Naive thymus-derived CD8-positive, alpha-beta T cell (primary cell): Measurements from ENCODE around the gene MYO1E. TPM values are rescaled to one million over a fixed set of nuclear protein-coding genes. Genes with fewer than 3 reads are reported as not detected.
"Not testable (repeated sequence)": the region's sequence is repeated elsewhere in the genome, so short reads cannot be mapped to it uniquely, and the experiment has no call there.

Experiments used
- ATAC-seq, 2 donors: fragments of 150-1000 bp; cut with Tn5 transposase in 1 of 2; sonication (Bioruptor Pico), chemical (Tn5 transposase) in 1 of 2; 1 replicate in 1 of 2; 2 replicates in 1 of 2; pipeline ENCODE4 v1.10.0; 2021; ENCODE audit warnings: mild to moderate bottlenecking in 2 of 2, moderate library complexity in 2 of 2
- POLR2A ChIA-PET: fragments of 350-600 bp; sonication (Branson Sonifier 250); formaldehyde crosslinking; loops from one replicate; lab custom pipeline; 2021; ENCODE audit warnings: antibody characterized with exemption; lab: Charles Lee
- DNase-seq, 10 donors: peaks; one replicate each; pipeline versions ENCODE4 v3.0.0 to v3.0.0-alpha.2; 2020 to 2022
- H3K27ac Mint-ChIP-seq, 10 donors: one replicate each; pipeline ENCODE4 v1.8.0; 2020 to 2022; ENCODE audit warnings: mild to moderate bottlenecking in 10 of 10, mixed read lengths in 10 of 10, moderate library complexity in 4 of 10, inconsistent platforms in 1 of 10
- H3K27me3 Mint-ChIP-seq, 5 donors: one replicate each; pipeline ENCODE4 v1.8.0; 2021 to 2022; ENCODE audit warnings: mixed read lengths in 5 of 5
- H3K36me3 Mint-ChIP-seq, 3 donors: one replicate each; pipeline ENCODE4 v1.8.0; 2020 to 2022; ENCODE audit warnings: mixed read lengths in 3 of 3, mild to moderate bottlenecking in 2 of 3, inconsistent platforms in 1 of 3
- H3K4me1 Mint-ChIP-seq, 4 donors: one replicate each; pipeline ENCODE4 v1.8.0; 2021 to 2022; ENCODE audit warnings: mixed read lengths in 4 of 4
- H3K4me3 Mint-ChIP-seq, 10 donors: one replicate each; pipeline ENCODE4 v1.8.0; 2020 to 2022; ENCODE audit warnings: mild to moderate bottlenecking in 10 of 10, mixed read lengths in 10 of 10, moderate library complexity in 6 of 10, inconsistent platforms in 1 of 10
- H3K9me3 Mint-ChIP-seq, 9 donors: one replicate each; pipeline ENCODE4 v1.8.0; 2020 to 2022; ENCODE audit warnings: mixed read lengths in 9 of 9, mild to moderate bottlenecking in 3 of 9, inconsistent platforms in 1 of 9, moderate library complexity in 1 of 9
- polyA plus RNA-seq, 3 donors: library from polyadenylated mRNA; unstranded; fragments of 300-500 nt; fragmentation: Illumina TruSeq; gene quantifications; one replicate each; pipeline ENCODE4 v1.2.3, GENCODE V29; 2021
- total RNA-seq, 8 experiments: library from RNA in 2 of 8; stranded (reverse) in 2 of 8; gene quantifications; one replicate each; pipeline ENCODE4 v1.2.3 and lab custom pipeline; 2021 to 2026

The MYO1E gene
- total and polyA plus RNA-seq, 5 experiments from 2014 or later, result 0.53 to 7.4 (median 3.4) TPM; not detected in 1

GRCh38 chr15:59150185-59150584 is 222.5 kb downstream of the MYO1E start:
- Mint-ChIP-seq H3K36me3 (no peaks in the 10 kb centered on the region), H3K4me3 (no peak overlapping the region), H3K4me1 (no peaks in the 10 kb centered on the region), H3K27ac (no peak overlapping the region), H3K9me3 (no peaks in the 10 kb centered on the region), H3K27me3 (no peaks in the 10 kb centered on the region)
- POLR2A ChIA-PET, result interaction anchor here (0.6 kb wide), 1 partner anchor 148 kb away, joined by 3 read pairs; no protein-coding TSS in a partner anchor
- ATAC-seq, result no peak
- DNase-seq, result no peak

DNA sequence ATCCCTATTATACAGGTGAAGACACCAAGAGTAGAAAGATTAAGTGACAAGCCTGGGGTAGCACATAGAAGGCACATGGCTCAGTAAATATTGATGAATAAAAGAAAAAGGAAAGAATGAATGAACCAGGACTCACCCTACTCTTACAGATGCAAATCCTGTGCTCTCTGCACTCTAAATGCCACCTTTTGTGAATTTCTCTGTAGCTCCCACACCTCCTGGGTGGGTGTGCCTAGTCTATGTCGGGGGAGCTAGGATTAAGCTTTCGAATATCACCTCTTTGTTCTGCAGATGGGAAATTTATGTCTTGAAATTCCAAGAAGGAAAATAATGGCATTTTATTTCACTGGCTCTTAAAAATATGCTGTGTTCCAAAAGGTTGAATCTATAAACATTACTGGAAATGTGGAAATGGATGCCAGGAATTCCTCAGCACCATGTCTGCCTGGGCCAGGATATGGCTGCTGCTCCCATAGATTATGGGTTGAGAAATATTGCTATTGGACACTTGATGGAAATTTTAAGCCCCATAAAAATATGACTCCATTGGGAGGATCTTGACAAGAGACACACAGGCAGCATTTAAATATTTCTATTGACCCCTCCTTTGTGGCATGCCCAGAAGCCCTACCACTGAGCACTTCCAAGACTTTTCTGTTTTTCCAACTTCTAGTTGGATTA is 224.4 kb downstream of the MYO1E start:
- no peaks in the 10 kb centered on the region for H3K4me1 Mint-ChIP-seq
- no peaks in the 10 kb centered on the region for H3K27me3 Mint-ChIP-seq
- H3K36me3 Mint-ChIP-seq, result no peaks in the 10 kb centered on the region
- POLR2A ChIA-PET, result no interaction called here
- ATAC-seq (no peak), DNase-seq (no peak)
- H3K9me3 Mint-ChIP-seq, result no peaks in the 10 kb centered on the region
- H3K4me3 Mint-ChIP-seq, result no peak overlapping the region
- H3K27ac Mint-ChIP-seq, result no peak overlapping the region

DNA sequence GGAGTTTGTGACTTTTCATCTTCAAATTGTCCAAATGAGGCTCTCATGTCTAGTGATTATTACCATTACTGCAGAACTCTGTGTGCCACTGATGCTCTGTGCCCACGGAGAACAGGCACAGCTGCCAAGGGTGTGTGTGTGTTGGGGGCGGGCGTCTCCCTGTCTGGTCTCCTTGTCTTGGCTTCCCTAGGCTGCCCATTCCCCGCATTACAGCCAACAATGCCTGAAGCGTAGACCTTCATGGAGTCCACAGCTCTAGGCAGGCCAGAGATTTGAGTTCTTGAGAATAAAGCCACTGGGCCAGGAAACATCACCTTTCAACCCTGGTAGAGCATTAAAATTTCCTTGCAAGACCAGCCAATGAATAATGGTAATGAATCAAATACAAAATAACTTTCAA is 225.0 kb downstream of the MYO1E start:
- H3K4me3 Mint-ChIP-seq, result no peak overlapping the region
- POLR2A ChIA-PET, result no interaction called here
- no peak for DNase-seq

GRCh38 chr15:59144594-59144993 is 228.1 kb downstream of the MYO1E start:
- H3K27ac Mint-ChIP-seq, DNase-seq, H3K36me3 Mint-ChIP-seq, H3K27me3 Mint-ChIP-seq, H3K4me1 Mint-ChIP-seq, H3K4me3 Mint-ChIP-seq, POLR2A ChIA-PET, H3K9me3 Mint-ChIP-seq, ATAC-seq: not testable (repeated sequence)

More for the DNA sequence above, 225.0 kb downstream of the MYO1E start:
- H3K27ac Mint-ChIP-seq, result peak overlapping the region in 1 of 10 donors; percentile 65
- no peaks in the 10 kb centered on the region for H3K27me3 Mint-ChIP-seq
- no peaks in the 10 kb centered on the region for H3K4me1 Mint-ChIP-seq
- ATAC-seq, result no peak
- H3K9me3 Mint-ChIP-seq, result no peaks in the 10 kb centered on the region
- no peaks in the 10 kb centered on the region for H3K36me3 Mint-ChIP-seq

GRCh38 chr15:59143281-59143680 is 229.4 kb downstream of the MYO1E start:
- Mint-ChIP-seq H3K4me3 (no peak overlapping the region), H3K9me3 (no peaks in the 10 kb centered on the region), H3K36me3 (no peaks in the 10 kb centered on the region), H3K27me3 (no peaks in the 10 kb centered on the region), H3K27ac (no peak overlapping the region), H3K4me1 (no peaks in the 10 kb centered on the region)
- no peak for DNase-seq
- POLR2A ChIA-PET, result no interaction called here
- no peak for ATAC-seq

DNA sequence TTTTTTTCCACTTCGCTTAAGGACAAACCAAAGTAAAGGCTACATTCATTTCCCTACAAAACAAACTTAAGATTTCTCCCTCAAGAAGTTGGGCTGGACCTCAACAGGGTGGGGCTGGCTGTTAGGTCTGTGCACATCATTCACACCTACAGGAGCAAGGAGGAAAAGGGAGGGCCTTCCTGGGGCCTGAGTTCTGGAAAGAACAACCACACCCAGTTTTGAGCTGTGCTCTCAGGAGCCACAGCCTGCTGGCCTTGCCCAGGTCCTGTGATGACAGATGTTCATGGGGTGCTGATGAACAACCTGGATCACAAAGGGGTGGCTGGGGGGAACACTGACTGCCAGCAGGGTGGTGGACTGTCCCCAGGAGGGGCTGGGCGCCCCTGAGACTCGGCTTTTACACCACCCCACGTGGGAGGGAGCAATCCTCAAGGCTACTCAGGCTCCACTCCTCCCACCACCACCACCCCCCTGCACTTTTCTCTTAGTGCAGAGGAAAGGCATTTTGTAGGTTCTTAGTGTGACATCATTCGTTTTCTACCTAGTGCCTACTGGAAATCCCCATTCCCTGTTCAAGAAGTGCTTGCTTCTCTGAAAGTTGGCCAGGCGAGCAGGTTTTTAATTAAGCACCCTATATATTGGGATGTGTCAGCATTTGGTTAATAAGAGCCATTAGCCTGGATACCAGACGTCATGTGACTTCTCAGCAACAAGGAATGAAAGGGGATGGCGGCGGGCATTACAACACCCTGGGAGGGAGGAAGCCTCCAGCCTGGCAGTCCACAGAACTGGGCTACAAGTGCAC is 232.0 kb downstream of the MYO1E start:
- Mint-ChIP-seq H3K36me3 (no peaks in the 10 kb centered on the region), H3K27ac (no peak overlapping the region), H3K4me3 (no peak overlapping the region), H3K4me1 (peaks cover 2 to 8% (median 6%) of the 10 kb centered on the region in 4 donors), H3K9me3 (no peaks in the 10 kb centered on the region), H3K27me3 (no peaks in the 10 kb centered on the region)
- ATAC-seq, result no peak
- POLR2A ChIA-PET, result interaction anchor here (0.6 kb wide), 1 partner anchor 362 kb away, joined by 3 read pairs; no protein-coding TSS in a partner anchor
- DNase-seq, result no peak

DNA sequence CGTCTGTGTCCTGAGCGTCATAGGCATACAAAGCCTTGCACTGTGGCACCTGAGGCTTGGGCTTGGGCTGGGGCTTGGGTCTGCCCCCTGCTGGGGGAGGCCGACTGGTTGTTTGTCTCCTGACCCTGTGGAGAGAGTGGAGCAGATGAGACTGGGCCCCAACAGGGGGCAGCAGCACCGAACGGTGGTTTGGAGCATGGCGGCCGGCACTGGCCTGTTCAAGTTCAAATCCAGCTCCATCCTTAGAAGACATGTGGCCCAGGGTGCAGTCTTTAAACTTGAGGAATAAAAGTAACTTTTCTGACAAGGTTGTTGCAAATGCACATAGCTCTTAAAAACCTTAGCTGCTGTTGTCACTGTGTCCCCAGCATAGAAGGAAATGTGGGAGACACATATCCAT is 234.4 kb downstream of the MYO1E start:
- Mint-ChIP-seq H3K27me3 (no peaks in the 10 kb centered on the region), H3K36me3 (no peaks in the 10 kb centered on the region), H3K27ac (no peak overlapping the region), H3K4me1 (peaks cover 2 to 8% (median 6%) of the 10 kb centered on the region in 4 donors), H3K4me3 (no peak overlapping the region), H3K9me3 (no peaks in the 10 kb centered on the region)
- ATAC-seq (peak; percentile 71 to 84), DNase-seq (peak in 9 of 10 donors; percentile 7 to 54 (median 30))
- POLR2A ChIA-PET, result interaction anchor here (0.5 kb wide), 1 partner anchor 176 kb away, joined by 5 read pairs; no protein-coding TSS in a partner anchor

GRCh38 chr15:59137566-59137965 is 235.1 kb downstream of the MYO1E start:
- POLR2A ChIA-PET, result interaction anchor here (0.5 kb wide), 1 partner anchor 175 kb away, joined by 5 read pairs; no protein-coding TSS in a partner anchor
- DNase-seq, result no peak
- Mint-ChIP-seq H3K27me3 (no peaks in the 10 kb centered on the region), H3K36me3 (no peaks in the 10 kb centered on the region), H3K9me3 (no peaks in the 10 kb centered on the region), H3K4me1 (peaks cover 2 to 8% (median 6%) of the 10 kb centered on the region in 4 donors), H3K4me3 (no peak overlapping the region), H3K27ac (peak overlapping the region in 1 of 10 donors; percentile 22)
- ATAC-seq, result no peak

GRCh38 chr15:59133929-59134427 is 238.7 kb downstream of the MYO1E start:
- peaks cover 0 to 17% (median 7%) of the 10 kb centered on the region in 9 donors for H3K9me3 Mint-ChIP-seq
- H3K27me3 Mint-ChIP-seq, result no peaks in the 10 kb centered on the region
- no peak for DNase-seq
- H3K27ac Mint-ChIP-seq, result no peak overlapping the region
- H3K4me1 Mint-ChIP-seq, result peaks cover 2 to 8% (median 6%) of the 10 kb centered on the region in 4 donors
- H3K36me3 Mint-ChIP-seq, result peaks cover 0 to 11% (median 4%) of the 10 kb centered on the region in 3 donors
- no peak overlapping the region for H3K4me3 Mint-ChIP-seq
- ATAC-seq, result no peak
- POLR2A ChIA-PET, result no interaction called here

- Mint-ChIP-seq H3K27me3 (no peaks in the 10 kb centered on the region), H3K4me1 (peaks cover 0 to 4% (median 0%) of the 10 kb centered on the region in 4 donors), H3K36me3 (peaks cover 0 to 17% (median 4%) of the 10 kb centered on the region in 3 donors), H3K27ac (no peak overlapping the region), H3K9me3 (peaks cover 0 to 24% (median 7%) of the 10 kb centered on the region in 9 donors), H3K4me3 (no peak overlapping the region)
- ATAC-seq (no peak), DNase-seq (no peak)
- POLR2A ChIA-PET, result no interaction called here
Observed at GRCh38 chr15:59131969-59132562, 240.6 kb downstream of the MYO1E start.

GRCh38 chr15:59131456-59131855 is 241.2 kb downstream of the MYO1E start:
- H3K36me3 Mint-ChIP-seq, result peaks cover 0 to 17% (median 4%) of the 10 kb centered on the region in 3 donors
- H3K9me3 Mint-ChIP-seq, result peaks cover 0 to 24% (median 7%) of the 10 kb centered on the region in 9 donors
- POLR2A ChIA-PET, result no interaction called here
- H3K4me1 Mint-ChIP-seq, result peaks cover 0 to 5% (median 0%) of the 10 kb centered on the region in 4 donors
- no peak for DNase-seq
- no peaks in the 10 kb centered on the region for H3K27me3 Mint-ChIP-seq
- H3K4me3 Mint-ChIP-seq, result no peak overlapping the region
- no peak overlapping the region for H3K27ac Mint-ChIP-seq
- ATAC-seq, result no peak

DNA sequence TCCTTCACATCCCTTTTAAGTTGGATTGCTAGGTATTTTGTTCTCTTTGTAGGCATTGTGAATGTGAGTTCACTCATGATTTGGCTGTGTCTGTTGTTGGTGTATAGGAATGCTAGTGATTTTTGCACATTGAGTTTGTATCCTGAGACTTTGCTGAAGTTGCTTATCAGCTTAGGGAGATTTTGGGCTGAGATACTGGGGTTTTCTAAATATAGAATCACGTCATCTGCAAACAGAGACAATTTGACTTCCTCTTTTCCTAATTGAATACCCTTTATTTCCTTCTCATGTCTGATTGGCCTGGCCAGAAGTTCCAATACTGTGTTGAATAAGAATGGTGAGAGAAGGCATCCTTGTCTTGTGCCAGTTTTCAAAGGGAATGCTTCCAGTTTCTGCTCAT is 245.4 kb downstream of the MYO1E start:
- H3K27me3 Mint-ChIP-seq, DNase-seq, POLR2A ChIA-PET, ATAC-seq, H3K4me1 Mint-ChIP-seq, H3K27ac Mint-ChIP-seq, H3K4me3 Mint-ChIP-seq: not testable (repeated sequence)
- peaks cover 0 to 24% (median 7%) of the 10 kb centered on the region in 9 donors for H3K9me3 Mint-ChIP-seq
- peaks cover 0 to 17% (median 4%) of the 10 kb centered on the region in 3 donors for H3K36me3 Mint-ChIP-seq
